GM12872 (cell line): Measurements from ENCODE around the gene SMAD4.

Experiments
- CTCF ChIP-seq: IDR thresholded peaks from 3 replicates; pipeline ENCODE4 v1.5.1; 2011; ENCODE audit warnings: low read depth, mild to moderate bottlenecking, low read length, moderate library complexity; ENCODE audit not compliant: insufficient read depth

SMAD4 gene

GRCh38 chr18:51059969-51060368 lies 30.0 kb downstream of the SMAD4 start:
- TF ChIP-seq CTCF, result no peak

GRCh38 chr18:51064256-51064655 lies 34.2 kb downstream of the SMAD4 start:
- TF ChIP-seq CTCF, result no peak

- no peak for TF ChIP-seq CTCF
Measured at GRCh38 chr18:51066273-51066672, 36.3 kb downstream of the SMAD4 start.

- TF ChIP-seq CTCF, result no peak
Measured at GRCh38 chr18:51068105-51068504, 38.1 kb downstream of the SMAD4 start.

- no peak for TF ChIP-seq CTCF
Measured at GRCh38 chr18:51069885-51070284, 39.9 kb downstream of the SMAD4 start.

- TF ChIP-seq CTCF, result no peak
Measured at GRCh38 chr18:51070545-51070944, 40.5 kb downstream of the SMAD4 start.

- TF ChIP-seq CTCF, result no peak
Measured at GRCh38 chr18:51072586-51073313, 42.7 kb downstream of the SMAD4 start.
